ENCODE data around the gene BRD3.
"Not testable (repeated sequence)": the region's sequence is repeated elsewhere in the genome, so short reads cannot be mapped to it uniquely, and the experiment has no call there.

BRD3 gene

GRCh38 chr9:134067904-134068743 is at the start of gene BRD3:
BRD3 (minus strand) TSS chr9:134068026; CDS start chr9:134053477, 14,549 bp downstream.
- DNase-seq: peak; percentile 83

GRCh38 chr9:134112561-134112960 is 44.7 kb upstream of the BRD3 start:
- no peak for DNase-seq

- no peak for DNase-seq
These were observed 43.2 kb upstream of the BRD3 start for GRCh38 chr9:134111064-134111463.

- DNase-seq: no peak
These were observed 35.7 kb upstream of the BRD3 start for GRCh38 chr9:134103391-134103998.

- DNase-seq: no peak
These were observed 33.9 kb upstream of the BRD3 start for GRCh38 chr9:134101623-134102149.

GRCh38 chr9:134101133-134101532 is 33.3 kb upstream of the BRD3 start:
- DNase-seq: not testable (repeated sequence)

GRCh38 chr9:134100040-134100439 is 32.2 kb upstream of the BRD3 start:
- no peak for DNase-seq

- DNase-seq: peak; percentile 49
These were observed 31.4 kb upstream of the BRD3 start for GRCh38 chr9:134099123-134099761.

GRCh38 chr9:134089972-134090371 is 22.1 kb upstream of the BRD3 start:
- no peak for DNase-seq

GRCh38 chr9:134088063-134088725 is 20.4 kb upstream of the BRD3 start:
- DNase-seq: no peak

- DNase-seq: no peak
These were observed 17.8 kb upstream of the BRD3 start for GRCh38 chr9:134085674-134086073.

GRCh38 chr9:134083451-134083850 is 15.6 kb upstream of the BRD3 start:
- no peak for DNase-seq

- DNase-seq: no peak
These were observed 8.8 kb upstream of the BRD3 start for GRCh38 chr9:134076644-134077043.

- not testable (repeated sequence) for DNase-seq
These were observed 7.9 kb upstream of the BRD3 start for GRCh38 chr9:134075689-134076088.

GRCh38 chr9:134073500-134073899 is 5.7 kb upstream of the BRD3 start:
- no peak for DNase-seq

- DNase-seq: not testable (repeated sequence)
These were observed 4.9 kb upstream of the BRD3 start for GRCh38 chr9:134072683-134073082.

- DNase-seq: no peak
These were observed 3.3 kb upstream of the BRD3 start for GRCh38 chr9:134071149-134071548.

GRCh38 chr9:134069480-134070399 is 1.9 kb upstream of the BRD3 start:
- no peak for DNase-seq

GRCh38 chr9:134068744-134069479 is 1.1 kb upstream of the BRD3 start:
- no peak for DNase-seq

GRCh38 chr9:134066913-134067851 is 644 bp downstream of the BRD3 start:
- DNase-seq: no peak

All from NCI-H2107 (cell line).